Measurements from ENCODE around the gene PABPN1L.

DNA sequence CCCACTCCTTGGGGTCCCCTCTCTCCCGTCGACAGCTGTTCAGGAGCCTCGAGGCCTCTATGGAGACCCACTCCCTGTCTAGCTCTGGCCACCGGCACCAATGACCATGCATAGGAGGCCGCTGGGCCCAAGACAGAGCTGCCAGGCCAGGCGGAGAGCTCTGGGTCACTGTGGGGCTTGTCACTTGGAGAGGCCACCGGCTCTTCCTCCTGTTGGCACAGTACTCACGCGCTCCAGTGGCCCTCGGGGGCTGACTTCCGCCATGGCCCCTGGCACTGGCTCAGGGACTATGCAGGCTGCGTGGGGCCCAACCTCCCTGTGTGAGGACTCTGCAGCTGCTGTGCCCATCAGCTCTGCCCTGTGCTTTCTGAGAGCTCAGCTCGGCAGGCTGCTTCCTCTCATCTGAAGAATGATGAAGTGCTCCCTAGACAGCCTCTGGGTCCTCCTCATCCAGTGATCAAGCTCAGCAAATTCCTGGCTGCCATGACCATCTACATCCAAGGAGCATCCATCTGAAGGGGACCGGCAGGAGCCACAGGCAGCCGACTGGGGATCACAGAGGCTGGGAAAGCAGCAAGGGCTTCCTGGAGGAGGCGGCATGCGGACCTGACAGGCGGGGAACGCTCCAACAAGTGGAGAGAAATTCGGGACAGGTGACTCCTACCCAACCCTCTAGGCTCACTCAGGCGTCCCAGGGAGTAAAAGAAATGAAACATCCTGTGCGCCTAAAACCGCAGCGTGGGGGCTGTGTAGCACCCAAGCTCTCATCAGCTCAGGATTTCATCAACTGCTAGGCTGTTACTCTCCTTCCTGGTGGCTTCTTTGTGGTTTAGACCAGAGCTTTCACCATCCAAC, 26.5 kb downstream of the PABPN1L start:
- TF ChIP-seq, protein P1, sequence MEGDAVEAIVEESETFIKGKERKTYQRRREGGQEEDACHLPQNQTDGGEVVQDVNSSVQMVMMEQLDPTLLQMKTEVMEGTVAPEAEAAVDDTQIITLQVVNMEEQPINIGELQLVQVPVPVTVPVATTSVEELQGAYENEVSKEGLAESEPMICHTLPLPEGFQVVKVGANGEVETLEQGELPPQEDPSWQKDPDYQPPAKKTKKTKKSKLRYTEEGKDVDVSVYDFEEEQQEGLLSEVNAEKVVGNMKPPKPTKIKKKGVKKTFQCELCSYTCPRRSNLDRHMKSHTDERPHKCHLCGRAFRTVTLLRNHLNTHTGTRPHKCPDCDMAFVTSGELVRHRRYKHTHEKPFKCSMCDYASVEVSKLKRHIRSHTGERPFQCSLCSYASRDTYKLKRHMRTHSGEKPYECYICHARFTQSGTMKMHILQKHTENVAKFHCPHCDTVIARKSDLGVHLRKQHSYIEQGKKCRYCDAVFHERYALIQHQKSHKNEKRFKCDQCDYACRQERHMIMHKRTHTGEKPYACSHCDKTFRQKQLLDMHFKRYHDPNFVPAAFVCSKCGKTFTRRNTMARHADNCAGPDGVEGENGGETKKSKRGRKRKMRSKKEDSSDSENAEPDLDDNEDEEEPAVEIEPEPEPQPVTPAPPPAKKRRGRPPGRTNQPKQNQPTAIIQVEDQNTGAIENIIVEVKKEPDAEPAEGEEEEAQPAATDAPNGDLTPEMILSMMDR (IDR thresholded peaks at IDR 0.05; ENCODE audit: insufficient read depth, low read depth, low read length) = no peak
- no peak for TF ChIP-seq EZH2 (IDR thresholded peaks at IDR 0.05; ENCODE audit: insufficient read depth, low read length)

All from astrocyte (in vitro differentiated cells and primary cell).